Measurements from ENCODE around the gene ESRRG.

- TF ChIP-seq CTCF (IDR thresholded peaks at IDR 0.05): no peak
- TF ChIP-seq POLR2A (IDR thresholded peaks at IDR 0.05): no peak
These were observed 191.7 kb downstream of the ESRRG start for GRCh38 chr1:216531263-216532239.
